Type B pancreatic cell (in vitro differentiated cells): ENCODE measurements around the gene MUC15. TPM values are rescaled to one million over a fixed set of nuclear protein-coding genes. Genes with fewer than 3 reads are reported as not detected.

ENCODE experiments used
- DNase-seq: peaks from one replicate; pipeline ENCODE4 v3.0.0; 2021; ENCODE audit warnings: mixed read lengths; ENCODE audit not compliant: unreplicated experiment; ENCODE audit errors: extremely low spot score
- H3K27ac Mint-ChIP-seq: 2 replicates; pipeline ENCODE4 v1.8.0; 2021; ENCODE audit warnings: mild to moderate bottlenecking, mixed read lengths
- H3K27me3 Mint-ChIP-seq: 2 replicates; pipeline ENCODE4 v1.8.0; 2021; ENCODE audit warnings: mixed read lengths
- H3K36me3 Mint-ChIP-seq: 2 replicates; pipeline ENCODE4 v1.8.0; 2021; ENCODE audit warnings: mixed read lengths
- H3K4me1 Mint-ChIP-seq: one replicate; pipeline ENCODE4 v1.8.0; 2021; ENCODE audit warnings: mixed read lengths; ENCODE audit not compliant: unreplicated experiment
- H3K4me3 Mint-ChIP-seq: 2 replicates; pipeline ENCODE4 v1.8.0; 2021; ENCODE audit warnings: mild to moderate bottlenecking, mixed read lengths
- H3K9me3 Mint-ChIP-seq: 2 replicates; pipeline ENCODE4 v1.8.0; 2021; ENCODE audit warnings: mixed read lengths
- total RNA-seq: library from RNA; stranded (reverse); gene quantifications from 2 replicates; pipeline ENCODE4 v1.2.1, GENCODE V29; 2021; ENCODE audit warnings: low replicate concordance
- TF ChIP-seq, protein P1 (sequence below): fragments of 200-600 bp; sonication (generic); conservative IDR thresholded peaks from 2 replicates; pipeline ENCODE4 v1.5.0; 2021; ENCODE audit warnings: antibody characterized with exemption, mild to moderate bottlenecking

The MUC15 gene
- total RNA-seq, 1 donor from 2014 or later: 6.9 TPM

GRCh38 chr11:26593691-26594090 lies 21.6 kb upstream of the MUC15 start:
- Mint-ChIP-seq H3K9me3 (peaks cover 15% of the 10 kb centered on the region), H3K4me1 (no peaks in the 10 kb centered on the region), H3K27me3 (no peaks in the 10 kb centered on the region), H3K4me3 (peak overlapping the region; percentile 0), H3K27ac (peak overlapping the region; percentile 73), H3K36me3 (no peaks in the 10 kb centered on the region)
- no peak for DNase-seq
- TF ChIP-seq, protein P1, sequence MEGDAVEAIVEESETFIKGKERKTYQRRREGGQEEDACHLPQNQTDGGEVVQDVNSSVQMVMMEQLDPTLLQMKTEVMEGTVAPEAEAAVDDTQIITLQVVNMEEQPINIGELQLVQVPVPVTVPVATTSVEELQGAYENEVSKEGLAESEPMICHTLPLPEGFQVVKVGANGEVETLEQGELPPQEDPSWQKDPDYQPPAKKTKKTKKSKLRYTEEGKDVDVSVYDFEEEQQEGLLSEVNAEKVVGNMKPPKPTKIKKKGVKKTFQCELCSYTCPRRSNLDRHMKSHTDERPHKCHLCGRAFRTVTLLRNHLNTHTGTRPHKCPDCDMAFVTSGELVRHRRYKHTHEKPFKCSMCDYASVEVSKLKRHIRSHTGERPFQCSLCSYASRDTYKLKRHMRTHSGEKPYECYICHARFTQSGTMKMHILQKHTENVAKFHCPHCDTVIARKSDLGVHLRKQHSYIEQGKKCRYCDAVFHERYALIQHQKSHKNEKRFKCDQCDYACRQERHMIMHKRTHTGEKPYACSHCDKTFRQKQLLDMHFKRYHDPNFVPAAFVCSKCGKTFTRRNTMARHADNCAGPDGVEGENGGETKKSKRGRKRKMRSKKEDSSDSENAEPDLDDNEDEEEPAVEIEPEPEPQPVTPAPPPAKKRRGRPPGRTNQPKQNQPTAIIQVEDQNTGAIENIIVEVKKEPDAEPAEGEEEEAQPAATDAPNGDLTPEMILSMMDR: no peak

DNA sequence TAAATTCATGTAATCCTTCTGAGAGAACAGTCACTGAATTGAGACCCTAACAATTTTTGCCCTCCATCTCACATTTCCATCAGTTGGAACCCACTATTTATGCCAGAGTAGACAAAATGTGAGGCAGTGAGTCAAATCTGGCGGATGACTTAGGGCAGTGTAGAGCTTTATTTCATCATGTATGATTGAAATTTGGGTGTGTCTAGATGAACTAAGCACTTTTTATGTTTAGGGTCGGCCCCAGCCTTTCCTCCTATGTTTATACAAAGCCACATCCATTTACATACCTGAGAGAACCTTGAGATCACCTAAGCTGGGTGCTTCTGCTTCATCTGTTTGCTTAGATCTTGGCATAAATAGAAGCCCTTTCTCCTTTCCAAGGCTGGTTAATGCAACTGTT lies 15.0 kb upstream of the MUC15 start:
- Mint-ChIP-seq H3K27ac (peak overlapping the region; percentile 73), H3K9me3 (peaks cover 9% of the 10 kb centered on the region), H3K4me1 (peaks cover 7% of the 10 kb centered on the region), H3K27me3 (no peaks in the 10 kb centered on the region), H3K36me3 (no peaks in the 10 kb centered on the region), H3K4me3 (peak overlapping the region; percentile 12)
- TF ChIP-seq, protein P1: no peak
- no peak for DNase-seq

DNA sequence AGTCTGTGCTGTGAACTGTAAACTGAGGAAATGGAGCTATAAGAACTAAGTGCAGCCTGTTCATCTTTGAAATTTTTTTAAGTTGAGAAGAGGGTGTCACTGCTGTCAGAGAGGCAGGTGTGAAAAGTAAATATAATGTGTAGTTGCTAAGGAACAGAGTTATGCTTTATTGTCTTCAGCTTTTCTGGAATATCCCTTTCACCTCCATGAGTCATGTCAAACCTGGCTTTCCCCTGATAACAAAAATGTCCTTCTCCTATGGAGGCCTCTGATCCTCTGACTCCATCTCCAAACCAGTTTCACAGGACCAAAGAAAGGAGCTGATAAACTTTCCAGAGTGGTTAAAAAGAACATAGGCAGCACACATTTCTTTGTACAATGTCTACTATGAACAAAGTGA lies 12.8 kb upstream of the MUC15 start:
- no peak for DNase-seq
- peaks cover 12% of the 10 kb centered on the region for H3K4me1 Mint-ChIP-seq
- H3K36me3 Mint-ChIP-seq: no peaks in the 10 kb centered on the region
- H3K27ac Mint-ChIP-seq: peak overlapping the region; percentile 83
- no peaks in the 10 kb centered on the region for H3K9me3 Mint-ChIP-seq
- H3K4me3 Mint-ChIP-seq: peak overlapping the region; percentile 18
- no peaks in the 10 kb centered on the region for H3K27me3 Mint-ChIP-seq
- TF ChIP-seq, protein P1: no peak

DNA sequence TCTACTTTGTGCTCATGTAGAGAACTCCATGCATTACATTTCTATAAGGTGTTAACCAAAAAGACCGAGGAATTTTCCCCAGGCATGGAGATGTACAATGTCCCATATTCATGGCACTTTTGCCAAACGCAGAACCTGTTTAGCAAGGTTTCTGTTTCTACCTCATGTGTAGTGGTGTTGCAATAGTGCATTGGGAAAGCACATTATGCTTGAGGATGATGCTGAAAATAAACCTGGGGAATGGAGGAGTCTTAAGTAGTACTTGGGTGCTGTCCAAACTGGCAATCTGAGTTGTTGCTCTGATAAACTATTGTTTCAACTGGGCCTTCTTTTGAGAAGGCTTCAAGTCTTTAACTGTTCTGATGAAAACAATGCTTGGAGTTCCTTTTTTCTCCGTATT lies 11.5 kb upstream of the MUC15 start:
- H3K36me3 Mint-ChIP-seq: no peaks in the 10 kb centered on the region
- peak overlapping the region; percentile 83 for H3K27ac Mint-ChIP-seq
- DNase-seq: no peak
- peak overlapping the region; percentile 13 for H3K4me3 Mint-ChIP-seq
- H3K9me3 Mint-ChIP-seq: no peaks in the 10 kb centered on the region
- no peaks in the 10 kb centered on the region for H3K27me3 Mint-ChIP-seq
- peaks cover 19% of the 10 kb centered on the region for H3K4me1 Mint-ChIP-seq
- TF ChIP-seq, protein P1: no peak

GRCh38 chr11:26580929-26581328 lies 8.9 kb upstream of the MUC15 start:
- no peaks in the 10 kb centered on the region for H3K27me3 Mint-ChIP-seq
- no peaks in the 10 kb centered on the region for H3K36me3 Mint-ChIP-seq
- H3K27ac Mint-ChIP-seq: peak overlapping the region; percentile 61
- DNase-seq: no peak
- peaks cover 19% of the 10 kb centered on the region for H3K4me1 Mint-ChIP-seq
- TF ChIP-seq, protein P1: no peak
- H3K4me3 Mint-ChIP-seq: no peak overlapping the region
- H3K9me3 Mint-ChIP-seq: no peaks in the 10 kb centered on the region

DNA sequence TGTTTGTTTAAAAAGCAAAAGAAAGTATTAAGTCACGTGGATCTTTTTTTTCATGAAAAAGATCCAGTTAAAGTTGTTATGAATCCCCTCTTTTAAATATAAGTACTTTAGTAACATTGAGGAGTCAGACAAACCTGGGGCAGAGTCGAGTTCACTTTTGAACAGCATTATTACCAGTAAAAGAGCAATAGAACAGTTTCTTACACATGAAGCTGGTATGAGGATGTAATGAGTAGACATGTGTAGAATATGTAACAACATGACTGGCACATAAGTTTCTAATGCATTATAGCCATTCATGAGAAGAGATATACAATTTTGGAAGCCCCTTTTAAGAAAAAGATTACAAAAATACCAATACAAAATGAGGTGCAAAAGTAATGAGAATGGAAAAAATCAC lies 7.6 kb upstream of the MUC15 start:
- H3K9me3 Mint-ChIP-seq: no peaks in the 10 kb centered on the region
- H3K27me3 Mint-ChIP-seq: no peaks in the 10 kb centered on the region
- no peak overlapping the region for H3K4me3 Mint-ChIP-seq
- H3K4me1 Mint-ChIP-seq: peaks cover 19% of the 10 kb centered on the region
- no peaks in the 10 kb centered on the region for H3K36me3 Mint-ChIP-seq
- TF ChIP-seq, protein P1: no peak
- no peak overlapping the region for H3K27ac Mint-ChIP-seq
- DNase-seq: no peak
